SK-N-SH (cell line): ENCODE results near the gene TMEM129. TPM values are rescaled to one million over a fixed set of nuclear protein-coding genes. Genes with fewer than 3 reads are reported as not detected.
"Not testable (repeated sequence)": the region's sequence is repeated elsewhere in the genome, so short reads cannot be mapped to it uniquely, and the experiment has no call there.

Source experiments
- CTCF ChIA-PET: fragments of 300-600, 350-600 bp; formaldehyde crosslinking; extraction: SDS; loops from one replicate; lab custom pipeline; 2021; lab: Yijun Ruan, JAX
- POLR2A ChIA-PET: fragments of 350-600 bp; sonication (Branson Sonifier 250); formaldehyde crosslinking; extraction: SDS; loops from one replicate; lab custom pipeline; 2020; ENCODE audit warnings: antibody characterized with exemption, inconsistent platforms; lab: Yijun Ruan, JAX
- DNase-seq: peaks from one replicate; pipeline ENCODE4 v3.0.0; 2012
- H2AFZ ChIP-seq: fragments of 200-600 bp; sonication (generic); 2 replicates; pipeline ENCODE4 v1.8.1; 2016; ENCODE audit warnings: antibody characterized with exemption, mild to moderate bottlenecking, low read depth
- H3F3A ChIP-seq: fragments of 200-600 bp; sonication (generic); replicated peaks from 2 replicates; pipeline ENCODE3; 2016; ENCODE audit warnings: antibody characterized with exemption, mild to moderate bottlenecking; ENCODE audit not compliant: insufficient read depth
- H3K27ac ChIP-seq, 2 experiments: fragments of 200-500 bp in 1 of 2; fragments of 200-600 bp in 1 of 2; sonication (Bioruptor generic) in 1 of 2; sonication (generic), shearing (Covaris generic) in 1 of 2; 2 replicates each; pipeline versions ENCODE4 v1.5.1 to v1.6.1; 2014 to 2016; ENCODE audit warnings: low read depth in 2 of 2, inconsistent platforms in 1 of 2, low read length in 1 of 2, mild to moderate bottlenecking in 1 of 2, mixed read lengths in 1 of 2
- H3K27me3 ChIP-seq: fragments of 200-600 bp; sonication (generic), shearing (Covaris generic); 2 replicates; pipeline ENCODE4 v1.6.1; 2016; ENCODE audit warnings: mixed run types; ENCODE audit not compliant: insufficient read depth
- H3K36me3 ChIP-seq, 2 experiments: fragments of 200-500 bp in 1 of 2; fragments of 200-600 bp in 1 of 2; sonication (Bioruptor generic) in 1 of 2; sonication (generic) in 1 of 2; replicated peaks in 1 of 2; 2 replicates each; pipeline versions ENCODE3 to v1.5.1; 2014 to 2016; ENCODE audit warnings: low read length in 1 of 2, mild to moderate bottlenecking in 1 of 2; ENCODE audit not compliant: insufficient read depth in 2 of 2, control insufficient read depth in 1 of 2
- H3K4me1 ChIP-seq, 2 experiments: fragments of 200-500 bp in 1 of 2; fragments of 200-600 bp in 1 of 2; sonication (Bioruptor generic) in 1 of 2; sonication (generic), shearing (Covaris generic) in 1 of 2; 2 replicates each; pipeline versions ENCODE4 v1.5.1 to v1.6.1; 2014 to 2016; ENCODE audit warnings: low read depth in 1 of 2, low read length in 1 of 2, mixed run types in 1 of 2; ENCODE audit not compliant: insufficient read depth in 2 of 2, control insufficient read depth in 1 of 2
- H3K4me2 ChIP-seq: fragments of 200-600 bp; sonication (generic), shearing (Covaris generic); 2 replicates; pipeline ENCODE4 v1.6.1; 2017; ENCODE audit warnings: mixed run types
- H3K4me3 ChIP-seq, 2 experiments: fragments of 200-500 bp in 1 of 2; fragments of 200-600 bp in 1 of 2; sonication (Bioruptor generic) in 1 of 2; sonication (generic), shearing (Covaris generic) in 1 of 2; 2 replicates each; pipeline versions ENCODE4 v1.5.1 to v1.8.1; 2014 to 2016; ENCODE audit warnings: low read depth in 2 of 2, inconsistent platforms in 1 of 2, low read length in 1 of 2, mild to moderate bottlenecking in 1 of 2, mixed read lengths in 1 of 2, moderate library complexity in 1 of 2
- H3K79me2 ChIP-seq: fragments of 200-600 bp; sonication (generic); 2 replicates; pipeline ENCODE4 v1.8.1; 2017; ENCODE audit warnings: mild to moderate bottlenecking; ENCODE audit not compliant: insufficient read depth
- H3K9ac ChIP-seq: fragments of 200-600 bp; sonication (generic); 2 replicates; pipeline ENCODE4 v1.6.1; 2017; ENCODE audit warnings: mixed run types
- H3K9me2 ChIP-seq: fragments of 200-600 bp; sonication (generic); 2 replicates; pipeline ENCODE4 v1.6.1; 2017; ENCODE audit warnings: mixed run types
- H3K9me3 ChIP-seq: fragments of 200-600 bp; sonication (generic); 2 replicates; pipeline ENCODE4 v1.6.1; 2017; ENCODE audit warnings: mixed run types, mild to moderate bottlenecking, moderate library complexity
- H4K20me1 ChIP-seq: fragments of 200-600 bp; sonication (generic); 2 replicates; pipeline ENCODE4 v1.6.1; 2017; ENCODE audit warnings: mild to moderate bottlenecking, mixed run types; ENCODE audit not compliant: insufficient read depth
- EP300 ChIP-seq, 2 experiments: IDR thresholded peaks; 2 replicates each; pipeline versions ENCODE4 v1.4.0 to v1.6.1; 2012; ENCODE audit warnings: borderline replicate concordance in 1 of 2, low read depth in 1 of 2, low read length in 1 of 2
- EZH2phosphoT487 ChIP-seq: fragments of 200-600 bp; sonication (generic); IDR thresholded peaks from 2 replicates; pipeline ENCODE4 v1.6.1; 2017; ENCODE audit warnings: low read depth, mixed run types, mild to moderate bottlenecking, antibody characterized with exemption, moderate library complexity, borderline replicate concordance
- FOXM1 ChIP-seq: IDR thresholded peaks from 2 replicates; pipeline ENCODE4 v1.4.0; 2012; ENCODE audit warnings: low read depth, mild to moderate bottlenecking
- GATA2 ChIP-seq: sonication (generic); formaldehyde crosslinking; IDR thresholded peaks from 2 replicates; pipeline ENCODE4 v1.5.0; 2020; ENCODE audit warnings: mild to moderate bottlenecking, missing genetic modification reagents
- NRF1 ChIP-seq: IDR thresholded peaks from 2 replicates; pipeline ENCODE4 v1.6.1; 2012; ENCODE audit warnings: low read depth, mild to moderate bottlenecking, low read length
- RCOR1 ChIP-seq: fragments of 150-350 bp; IDR thresholded peaks from 2 replicates; pipeline ENCODE4 v1.6.1; 2017; ENCODE audit warnings: antibody characterized with exemption, low read length
- RFX5 ChIP-seq: IDR thresholded peaks from 2 replicates; pipeline ENCODE4 v1.6.1; 2012; ENCODE audit warnings: mild to moderate bottlenecking, improper control_type of control experiment, low read length
- RXRA ChIP-seq: IDR thresholded peaks from 2 replicates; pipeline ENCODE4 v1.4.0; 2012; ENCODE audit warnings: low read depth, mild to moderate bottlenecking, borderline replicate concordance
- YY1 ChIP-seq: IDR thresholded peaks from 2 replicates; pipeline ENCODE4 v1.4.0; 2012; ENCODE audit warnings: low read depth, mild to moderate bottlenecking
- WGBS: methylation state at CpG from one replicate; pipeline ENCODE4 v1.1.6; 2017; ENCODE audit warnings: low lambda C conversion rate; 5-methylcytosine and 5-hydroxymethylcytosine counted together
- polyA plus RNA-seq, 3 experiments: library from polyadenylated mRNA; depleted of rRNA; stranded (reverse); fragments of >200 nt; gene quantifications; 2 replicates each; pipeline ENCODE4 v1.2.3, GENCODE V29; 2012
- TF ChIP-seq, protein P1 (sequence below): IDR thresholded peaks from 2 replicates; pipeline ENCODE4 v1.4.0; 2012; ENCODE audit warnings: low read depth
- TF ChIP-seq, protein P2 (sequence below): fragments of 150-350 bp; IDR thresholded peaks from 2 replicates; pipeline ENCODE4 v1.6.1; 2017; ENCODE audit warnings: antibody characterized with exemption, low read length, low read depth, borderline replicate concordance
- TF ChIP-seq, protein P3 (sequence below): fragments of 150-350 bp; IDR thresholded peaks from 2 replicates; pipeline ENCODE4 v1.6.1; 2016; ENCODE audit warnings: mild to moderate bottlenecking, low read depth, low read length
- TF ChIP-seq, protein P4 (sequence below): IDR thresholded peaks from 2 replicates; pipeline ENCODE4; 2012
- TF ChIP-seq, protein P5 (sequence below): IDR thresholded peaks from 2 replicates; pipeline ENCODE4 v1.4.0; 2012; ENCODE audit warnings: low read depth, borderline replicate concordance
- TF ChIP-seq, protein P6 (sequence below): IDR thresholded peaks from 2 replicates; pipeline ENCODE4 v1.6.1; 2012; ENCODE audit warnings: mild to moderate bottlenecking, low read depth, low read length, moderate library complexity

The TMEM129 gene
- polyA plus RNA-seq, 1 of the 3 experiments (the other 2 are of a cell fraction), result 36.5 TPM

DNA sequence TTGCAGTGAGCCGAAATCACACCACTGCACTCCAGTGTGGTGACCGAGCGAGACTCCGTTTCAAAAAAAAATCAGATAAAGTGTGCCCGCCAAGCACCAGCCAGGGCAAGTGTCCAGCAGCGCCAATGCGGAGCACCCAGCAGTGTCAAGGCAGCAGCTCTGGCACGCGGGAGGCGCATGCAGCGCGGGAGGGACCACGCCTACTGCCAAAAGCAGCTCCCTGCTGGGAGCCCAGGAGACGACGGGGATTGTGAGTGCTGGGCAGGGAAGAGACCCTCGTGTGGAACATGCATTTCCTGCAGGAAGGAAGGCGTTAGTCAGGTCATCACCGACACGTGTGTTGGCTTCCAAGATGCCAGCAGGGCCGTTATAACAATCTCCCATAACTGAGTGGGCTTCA is 47.5 kb downstream of the TMEM129 start:
- H3K4me2 ChIP-seq, result no peak overlapping the region
- no peak overlapping the region for H2AFZ ChIP-seq
- no peaks in the 10 kb centered on the region for H3F3A ChIP-seq
- no peaks in the 10 kb centered on the region for H3K36me3 ChIP-seq
- no peak overlapping the region for H3K27ac ChIP-seq
- no peak overlapping the region for H3K9ac ChIP-seq
- ChIA-PET POLR2A (no interaction called here), CTCF (interaction anchor here (1.8 kb wide), 1 partner anchor 19 kb away, joined by 6 read pairs; no protein-coding TSS in a partner anchor)
- H3K9me2 ChIP-seq, result no peaks in the 10 kb centered on the region
- H3K79me2 ChIP-seq, result no peaks in the 10 kb centered on the region
- no peaks in the 10 kb centered on the region for H3K9me3 ChIP-seq
- H3K4me1 ChIP-seq, result peaks cover 0 to 2% of the 10 kb centered on the region in 2 experiments; a peak in 1 of 4 replicates
- TF ChIP-seq, protein P1, sequence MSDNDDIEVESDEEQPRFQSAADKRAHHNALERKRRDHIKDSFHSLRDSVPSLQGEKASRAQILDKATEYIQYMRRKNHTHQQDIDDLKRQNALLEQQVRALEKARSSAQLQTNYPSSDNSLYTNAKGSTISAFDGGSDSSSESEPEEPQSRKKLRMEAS, result no peak
- no peak for TF ChIP-seq RCOR1
- TF ChIP-seq RXRA, result no peak
- TF ChIP-seq, protein P2, sequence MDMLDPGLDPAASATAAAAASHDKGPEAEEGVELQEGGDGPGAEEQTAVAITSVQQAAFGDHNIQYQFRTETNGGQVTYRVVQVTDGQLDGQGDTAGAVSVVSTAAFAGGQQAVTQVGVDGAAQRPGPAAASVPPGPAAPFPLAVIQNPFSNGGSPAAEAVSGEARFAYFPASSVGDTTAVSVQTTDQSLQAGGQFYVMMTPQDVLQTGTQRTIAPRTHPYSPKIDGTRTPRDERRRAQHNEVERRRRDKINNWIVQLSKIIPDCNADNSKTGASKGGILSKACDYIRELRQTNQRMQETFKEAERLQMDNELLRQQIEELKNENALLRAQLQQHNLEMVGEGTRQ, result no peak
- TF ChIP-seq GATA2 (CRISPR knock-in tag), result no peak
- TF ChIP-seq RFX5, result no peak
- TF ChIP-seq, protein P3, sequence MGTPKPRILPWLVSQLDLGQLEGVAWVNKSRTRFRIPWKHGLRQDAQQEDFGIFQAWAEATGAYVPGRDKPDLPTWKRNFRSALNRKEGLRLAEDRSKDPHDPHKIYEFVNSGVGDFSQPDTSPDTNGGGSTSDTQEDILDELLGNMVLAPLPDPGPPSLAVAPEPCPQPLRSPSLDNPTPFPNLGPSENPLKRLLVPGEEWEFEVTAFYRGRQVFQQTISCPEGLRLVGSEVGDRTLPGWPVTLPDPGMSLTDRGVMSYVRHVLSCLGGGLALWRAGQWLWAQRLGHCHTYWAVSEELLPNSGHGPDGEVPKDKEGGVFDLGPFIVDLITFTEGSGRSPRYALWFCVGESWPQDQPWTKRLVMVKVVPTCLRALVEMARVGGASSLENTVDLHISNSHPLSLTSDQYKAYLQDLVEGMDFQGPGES, result no peak
- TF ChIP-seq NRF1, result no peak
- TF ChIP-seq, protein P4, sequence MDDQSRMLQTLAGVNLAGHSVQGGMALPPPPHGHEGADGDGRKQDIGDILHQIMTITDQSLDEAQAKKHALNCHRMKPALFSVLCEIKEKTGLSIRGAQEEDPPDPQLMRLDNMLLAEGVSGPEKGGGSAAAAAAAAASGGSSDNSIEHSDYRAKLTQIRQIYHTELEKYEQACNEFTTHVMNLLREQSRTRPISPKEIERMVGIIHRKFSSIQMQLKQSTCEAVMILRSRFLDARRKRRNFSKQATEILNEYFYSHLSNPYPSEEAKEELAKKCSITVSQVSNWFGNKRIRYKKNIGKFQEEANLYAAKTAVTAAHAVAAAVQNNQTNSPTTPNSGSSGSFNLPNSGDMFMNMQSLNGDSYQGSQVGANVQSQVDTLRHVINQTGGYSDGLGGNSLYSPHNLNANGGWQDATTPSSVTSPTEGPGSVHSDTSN, result no peak
- TF ChIP-seq FOXM1, result no peak
- TF ChIP-seq, protein P5, sequence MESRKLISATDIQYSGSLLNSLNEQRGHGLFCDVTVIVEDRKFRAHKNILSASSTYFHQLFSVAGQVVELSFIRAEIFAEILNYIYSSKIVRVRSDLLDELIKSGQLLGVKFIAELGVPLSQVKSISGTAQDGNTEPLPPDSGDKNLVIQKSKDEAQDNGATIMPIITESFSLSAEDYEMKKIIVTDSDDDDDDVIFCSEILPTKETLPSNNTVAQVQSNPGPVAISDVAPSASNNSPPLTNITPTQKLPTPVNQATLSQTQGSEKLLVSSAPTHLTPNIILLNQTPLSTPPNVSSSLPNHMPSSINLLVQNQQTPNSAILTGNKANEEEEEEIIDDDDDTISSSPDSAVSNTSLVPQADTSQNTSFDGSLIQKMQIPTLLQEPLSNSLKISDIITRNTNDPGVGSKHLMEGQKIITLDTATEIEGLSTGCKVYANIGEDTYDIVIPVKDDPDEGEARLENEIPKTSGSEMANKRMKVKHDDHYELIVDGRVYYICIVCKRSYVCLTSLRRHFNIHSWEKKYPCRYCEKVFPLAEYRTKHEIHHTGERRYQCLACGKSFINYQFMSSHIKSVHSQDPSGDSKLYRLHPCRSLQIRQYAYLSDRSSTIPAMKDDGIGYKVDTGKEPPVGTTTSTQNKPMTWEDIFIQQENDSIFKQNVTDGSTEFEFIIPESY, result no peak
- TF ChIP-seq EZH2phosphoT487, result no peak
- TF ChIP-seq EP300 (IDR thresholded peaks at IDR 0.05; ENCODE audit: borderline replicate concordance in 1 of 2, low read depth in 1 of 2, low read length in 1 of 2), result no peak
- TF ChIP-seq YY1, result no peak
- TF ChIP-seq, protein P6, sequence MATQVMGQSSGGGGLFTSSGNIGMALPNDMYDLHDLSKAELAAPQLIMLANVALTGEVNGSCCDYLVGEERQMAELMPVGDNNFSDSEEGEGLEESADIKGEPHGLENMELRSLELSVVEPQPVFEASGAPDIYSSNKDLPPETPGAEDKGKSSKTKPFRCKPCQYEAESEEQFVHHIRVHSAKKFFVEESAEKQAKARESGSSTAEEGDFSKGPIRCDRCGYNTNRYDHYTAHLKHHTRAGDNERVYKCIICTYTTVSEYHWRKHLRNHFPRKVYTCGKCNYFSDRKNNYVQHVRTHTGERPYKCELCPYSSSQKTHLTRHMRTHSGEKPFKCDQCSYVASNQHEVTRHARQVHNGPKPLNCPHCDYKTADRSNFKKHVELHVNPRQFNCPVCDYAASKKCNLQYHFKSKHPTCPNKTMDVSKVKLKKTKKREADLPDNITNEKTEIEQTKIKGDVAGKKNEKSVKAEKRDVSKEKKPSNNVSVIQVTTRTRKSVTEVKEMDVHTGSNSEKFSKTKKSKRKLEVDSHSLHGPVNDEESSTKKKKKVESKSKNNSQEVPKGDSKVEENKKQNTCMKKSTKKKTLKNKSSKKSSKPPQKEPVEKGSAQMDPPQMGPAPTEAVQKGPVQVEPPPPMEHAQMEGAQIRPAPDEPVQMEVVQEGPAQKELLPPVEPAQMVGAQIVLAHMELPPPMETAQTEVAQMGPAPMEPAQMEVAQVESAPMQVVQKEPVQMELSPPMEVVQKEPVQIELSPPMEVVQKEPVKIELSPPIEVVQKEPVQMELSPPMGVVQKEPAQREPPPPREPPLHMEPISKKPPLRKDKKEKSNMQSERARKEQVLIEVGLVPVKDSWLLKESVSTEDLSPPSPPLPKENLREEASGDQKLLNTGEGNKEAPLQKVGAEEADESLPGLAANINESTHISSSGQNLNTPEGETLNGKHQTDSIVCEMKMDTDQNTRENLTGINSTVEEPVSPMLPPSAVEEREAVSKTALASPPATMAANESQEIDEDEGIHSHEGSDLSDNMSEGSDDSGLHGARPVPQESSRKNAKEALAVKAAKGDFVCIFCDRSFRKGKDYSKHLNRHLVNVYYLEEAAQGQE, result no peak
- WGBS, result 94% methylated on average over 19 of the region's 20 CpGs
- H4K20me1 ChIP-seq, result no peaks in the 10 kb centered on the region
- no peaks in the 10 kb centered on the region for H3K27me3 ChIP-seq
- no peak for DNase-seq
- no peak overlapping the region for H3K4me3 ChIP-seq

DNA sequence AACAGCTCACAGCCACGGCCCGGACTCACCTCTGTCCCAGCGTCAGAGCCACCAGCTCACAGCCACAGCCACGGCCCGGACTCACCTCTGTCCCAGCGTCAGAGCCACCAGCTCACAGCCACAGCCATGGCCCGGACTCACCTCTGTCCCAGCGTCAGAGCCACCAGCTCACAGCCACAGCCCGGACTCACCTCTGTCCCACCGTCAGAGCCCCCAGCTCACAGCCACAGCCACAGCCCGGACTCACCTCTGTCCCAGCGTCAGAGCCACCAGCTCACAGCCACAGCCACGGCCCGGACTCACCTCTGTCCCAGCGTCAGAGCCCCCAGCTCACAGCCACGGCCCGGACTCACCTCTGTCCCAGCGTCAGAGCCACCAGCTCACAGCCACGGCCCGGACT is 50.1 kb downstream of the TMEM129 start:
- WGBS, result 93% methylated on average over 9 of the region's 20 CpGs
- H3K9me2 ChIP-seq, result not testable (repeated sequence)

More for the DNA sequence above, 50.1 kb downstream of the TMEM129 start:
- POLR2A ChIA-PET, H3K27me3 ChIP-seq, H3K36me3 ChIP-seq, DNase-seq, H3K4me3 ChIP-seq, H3K79me2 ChIP-seq, H3F3A ChIP-seq, H4K20me1 ChIP-seq, H3K4me1 ChIP-seq, H3K9ac ChIP-seq, H3K4me2 ChIP-seq, H2AFZ ChIP-seq, H3K27ac ChIP-seq, H3K9me3 ChIP-seq: not testable (repeated sequence)
- CTCF ChIA-PET, result interaction anchor here (1.8 kb wide), 1 partner anchor 59 kb away, joined by 4 read pairs; no protein-coding TSS in a partner anchor
